ENCODE results near the gene SCAP.
A peak's percentile ranks its signal among the peaks of the same experiment; 100 is the strongest.
"Not testable (repeated sequence)": the region's sequence is repeated elsewhere in the genome, so short reads cannot be mapped to it uniquely, and the experiment has no call there.

The SCAP gene

GRCh38 chr3:47475570-47476329, at the start of gene SCAP:
Gene SCAP (minus strand): TSS chr3:47475941. CDS start chr3:47442993, 32,948 bp downstream.
- no peaks in the 10 kb centered on the region for H3K9me3 Mint-ChIP-seq

GRCh38 chr3:47523310-47524073, 47.8 kb upstream of the SCAP start:
- Mint-ChIP-seq H3K27ac (no peak overlapping the region), H3K27me3 (no peaks in the 10 kb centered on the region), H3K4me3 (no peak overlapping the region), H3K36me3 (peaks cover 5% of the 10 kb centered on the region), H3K4me1 (peaks cover 10% of the 10 kb centered on the region), H3K9me3 (peaks cover 4% of the 10 kb centered on the region)
- ATAC-seq (ENCODE audit: low read depth) (no peak), DNase-seq (ENCODE audit: low spot score in 2 of 2) (no peak)

More at GRCh38 chr3:47475570-47476329, at the start of gene SCAP:
- DNase-seq (ENCODE audit: low spot score in 2 of 2) (peak; percentile 96 to 99), ATAC-seq (ENCODE audit: low read depth) (peak; percentile 92)
- Mint-ChIP-seq H3K27me3 (no peaks in the 10 kb centered on the region), H3K4me1 (peaks cover 22% of the 10 kb centered on the region), H3K4me3 (peak within 1 kb of the TSS; percentile 91), H3K27ac (peak within 1 kb of the TSS; percentile 92), H3K36me3 (no peaks in the 10 kb centered on the region)

GRCh38 chr3:47522082-47522987, 46.6 kb upstream of the SCAP start:
- Mint-ChIP-seq H3K36me3 (no peaks in the 10 kb centered on the region), H3K4me3 (no peak overlapping the region), H3K27me3 (no peaks in the 10 kb centered on the region), H3K27ac (no peak overlapping the region), H3K9me3 (no peaks in the 10 kb centered on the region), H3K4me1 (peaks cover 10% of the 10 kb centered on the region)
- DNase-seq (ENCODE audit: low spot score in 2 of 2): peak; percentile 62 to 68
- peak; percentile 86 for ATAC-seq (ENCODE audit: low read depth)

GRCh38 chr3:47520756-47521155, 45.0 kb upstream of the SCAP start:
- no peak for DNase-seq (ENCODE audit: low spot score in 2 of 2)
- H3K36me3 Mint-ChIP-seq: no peaks in the 10 kb centered on the region
- no peaks in the 10 kb centered on the region for H3K9me3 Mint-ChIP-seq
- no peaks in the 10 kb centered on the region for H3K27me3 Mint-ChIP-seq
- H3K4me3 Mint-ChIP-seq: no peak overlapping the region
- ATAC-seq (ENCODE audit: low read depth): no peak
- peaks cover 8% of the 10 kb centered on the region for H3K4me1 Mint-ChIP-seq
- H3K27ac Mint-ChIP-seq: no peak overlapping the region

GRCh38 chr3:47517937-47518336, 42.2 kb upstream of the SCAP start:
- no peaks in the 10 kb centered on the region for H3K27me3 Mint-ChIP-seq
- DNase-seq (ENCODE audit: low spot score in 2 of 2) (no peak), ATAC-seq (ENCODE audit: low read depth) (no peak)
- H3K9me3 Mint-ChIP-seq: no peaks in the 10 kb centered on the region
- no peak overlapping the region for H3K27ac Mint-ChIP-seq
- H3K4me3 Mint-ChIP-seq: no peak overlapping the region
- H3K36me3 Mint-ChIP-seq: no peaks in the 10 kb centered on the region
- H3K4me1 Mint-ChIP-seq: peaks cover 7% of the 10 kb centered on the region

GRCh38 chr3:47515864-47516319, 40.2 kb upstream of the SCAP start:
- no peaks in the 10 kb centered on the region for H3K27me3 Mint-ChIP-seq
- DNase-seq (ENCODE audit: low spot score in 2 of 2): no peak
- no peaks in the 10 kb centered on the region for H3K36me3 Mint-ChIP-seq
- no peak overlapping the region for H3K27ac Mint-ChIP-seq
- H3K4me3 Mint-ChIP-seq: no peak overlapping the region
- peaks cover 13% of the 10 kb centered on the region for H3K4me1 Mint-ChIP-seq
- H3K9me3 Mint-ChIP-seq: no peaks in the 10 kb centered on the region
- ATAC-seq (ENCODE audit: low read depth): no peak

- H3K27ac Mint-ChIP-seq: peak overlapping the region; percentile 32
- H3K27me3 Mint-ChIP-seq: no peaks in the 10 kb centered on the region
- peak overlapping the region; percentile 56 for H3K4me3 Mint-ChIP-seq
- DNase-seq (ENCODE audit: low spot score in 2 of 2) (no peak), ATAC-seq (ENCODE audit: low read depth) (no peak)
- H3K36me3 Mint-ChIP-seq: no peaks in the 10 kb centered on the region
- no peaks in the 10 kb centered on the region for H3K9me3 Mint-ChIP-seq
- peaks cover 13% of the 10 kb centered on the region for H3K4me1 Mint-ChIP-seq
These were observed 39.4 kb upstream of the SCAP start for GRCh38 chr3:47515100-47515499.

- ATAC-seq (ENCODE audit: low read depth) (peak; percentile 90), DNase-seq (ENCODE audit: low spot score in 2 of 2) (peak; percentile 96)
- H3K36me3 Mint-ChIP-seq: peaks cover 4% of the 10 kb centered on the region
- H3K9me3 Mint-ChIP-seq: no peaks in the 10 kb centered on the region
- H3K4me3 Mint-ChIP-seq: peak within 1 kb of the TSS; percentile 95
- peak within 1 kb of the TSS; percentile 93 for H3K27ac Mint-ChIP-seq
- no peaks in the 10 kb centered on the region for H3K27me3 Mint-ChIP-seq
- H3K4me1 Mint-ChIP-seq: peaks cover 13% of the 10 kb centered on the region
These were observed 37.6 kb upstream of the SCAP start, which contains the start of gene ELP6 for GRCh38 chr3:47513125-47513929. Gene ELP6 (minus strand): TSS chr3:47513712. CDS start chr3:47513590, 122 bp downstream.

- ATAC-seq (ENCODE audit: low read depth): no peak
- Mint-ChIP-seq H3K4me3 (peak overlapping the region; percentile 95), H3K27ac (peak overlapping the region; percentile 93), H3K36me3 (peaks cover 7% of the 10 kb centered on the region), H3K27me3 (no peaks in the 10 kb centered on the region), H3K4me1 (peaks cover 13% of the 10 kb centered on the region), H3K9me3 (no peaks in the 10 kb centered on the region)
- peak in 1 of 2 donors; percentile 12 for DNase-seq (ENCODE audit: low spot score in 2 of 2)
These were observed 36.8 kb upstream of the SCAP start for GRCh38 chr3:47512416-47513124.

GRCh38 chr3:47505267-47505666, 29.5 kb upstream of the SCAP start:
- H3K9me3 Mint-ChIP-seq; H3K27ac Mint-ChIP-seq; DNase-seq (ENCODE audit: low spot score in 2 of 2); H3K27me3 Mint-ChIP-seq; H3K4me1 Mint-ChIP-seq; ATAC-seq (ENCODE audit: low read depth); H3K4me3 Mint-ChIP-seq: not testable (repeated sequence)
- peaks cover 26% of the 10 kb centered on the region for H3K36me3 Mint-ChIP-seq

GRCh38 chr3:47504113-47504512, 28.4 kb upstream of the SCAP start:
- H3K27ac Mint-ChIP-seq: no peak overlapping the region
- peaks cover 3% of the 10 kb centered on the region for H3K4me1 Mint-ChIP-seq
- ATAC-seq (ENCODE audit: low read depth) (no peak), DNase-seq (ENCODE audit: low spot score in 2 of 2) (no peak)
- H3K4me3 Mint-ChIP-seq: no peak overlapping the region
- peaks cover 28% of the 10 kb centered on the region for H3K36me3 Mint-ChIP-seq
- H3K27me3 Mint-ChIP-seq: no peaks in the 10 kb centered on the region
- no peaks in the 10 kb centered on the region for H3K9me3 Mint-ChIP-seq

GRCh38 chr3:47503033-47503432, 27.3 kb upstream of the SCAP start:
- no peak overlapping the region for H3K27ac Mint-ChIP-seq
- no peaks in the 10 kb centered on the region for H3K27me3 Mint-ChIP-seq
- no peak overlapping the region for H3K4me3 Mint-ChIP-seq
- peaks cover 3% of the 10 kb centered on the region for H3K4me1 Mint-ChIP-seq
- ATAC-seq (ENCODE audit: low read depth): no peak
- H3K36me3 Mint-ChIP-seq: peaks cover 34% of the 10 kb centered on the region
- no peaks in the 10 kb centered on the region for H3K9me3 Mint-ChIP-seq
- DNase-seq (ENCODE audit: low spot score in 2 of 2): no peak
